Bladder microvascular endothelial cell (primary cell): Measurements from ENCODE around the gene COX7A1. TPM values are rescaled to one million over a fixed set of nuclear protein-coding genes. Genes with fewer than 3 reads are reported as not detected.

ENCODE experiments used
- total RNA-seq: library from RNA; depleted of rRNA; stranded (reverse); fragments of >200 nt; gene quantifications from 2 replicates; pipeline ENCODE4 v1.2.3, GENCODE V29; 2014

Gene COX7A1
- total RNA-seq = 27.5 and 56.7 TPM in 2 replicates

DNA sequence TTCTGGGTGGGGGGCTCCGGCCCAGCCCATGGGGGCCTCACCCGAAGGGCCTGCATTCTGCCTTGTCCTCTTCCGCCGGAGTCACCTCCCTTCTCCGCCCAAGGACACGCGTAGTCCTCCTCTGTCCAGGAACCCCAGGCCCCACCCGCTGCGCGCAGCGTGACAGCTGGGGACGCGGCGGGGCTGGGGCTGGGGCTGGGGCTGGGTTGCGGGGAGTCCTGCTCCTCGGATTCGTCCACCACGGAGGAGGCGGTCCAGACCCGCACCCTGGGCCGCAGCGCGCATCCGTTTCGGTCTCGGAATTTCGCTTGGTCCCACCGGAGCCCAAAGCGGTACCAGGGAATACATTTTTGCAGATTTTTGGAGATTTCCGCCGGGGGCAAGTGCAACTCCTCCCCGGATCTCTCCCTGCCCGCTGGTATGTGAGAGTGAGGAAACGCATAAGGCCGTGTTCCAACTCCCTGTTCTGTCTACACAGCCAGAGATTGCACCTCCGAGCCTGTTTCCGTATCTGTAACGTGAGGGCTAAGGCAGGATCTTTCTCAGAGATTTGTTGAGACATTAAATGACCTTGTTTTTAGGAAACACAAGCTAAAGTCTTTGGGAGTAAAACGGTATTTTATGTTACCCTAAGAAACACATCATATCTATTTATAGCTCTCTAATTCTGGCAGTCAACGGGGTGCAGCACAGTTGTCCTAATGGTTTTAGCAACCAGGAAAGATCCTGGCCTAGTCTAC is at the start of gene COX7A1:
Gene COX7A1 (minus strand): TSS at position 96 of the 740 bp plus-strand sequence. CDS start 40 bp downstream, at position 56.

GRCh38 chr19:36139473-36140303 is 12.6 kb downstream of the COX7A1 start, which contains the start of gene CAPNS1:
Gene CAPNS1, plus strand, starts transcription at chr19:36140066. Its CDS starts 946 bp downstream, at chr19:36141012.

GRCh38 chr19:36115453-36116343 is 36.5 kb downstream of the COX7A1 start, which contains the start of gene TBCB:
Gene TBCB, plus strand, starts transcription at chr19:36115468. Its CDS starts 93 bp downstream, at chr19:36115561.

GRCh38 chr19:36114721-36115452 is 37.4 kb downstream of the COX7A1 start, which contains the start of gene POLR2I:
Gene POLR2I, minus strand, starts transcription at chr19:36114875. Its CDS starts 19 bp downstream, at chr19:36114856.

GRCh38 chr19:36110487-36111199 is 41.6 kb downstream of the COX7A1 start, which contains the start of gene OVOL3:
Gene OVOL3, plus strand, starts transcription at chr19:36111143. Its CDS starts 60 bp downstream, at chr19:36111203.

Other genes with a start within 250 kb of the COX7A1 start
- gene HCST, start 249.9 kb downstream of the COX7A1 start, total RNA-seq = not detected in 2 replicates
- gene TYROBP, start 244.2 kb downstream of the COX7A1 start, total RNA-seq = not detected in 2 replicates
- gene LRFN3, start 216.1 kb downstream of the COX7A1 start, total RNA-seq = 2.5 and 2.8 TPM in 2 replicates
- 9.8 and 12.1 TPM in 2 replicates for gene SDHAF1, start 157.3 kb downstream of the COX7A1 start, total RNA-seq
- 0.06 TPM in 1 of 2 replicates, not detected in the other for gene SYNE4, start 143.6 kb downstream of the COX7A1 start, total RNA-seq
- gene ALKBH6, start 138.2 kb downstream of the COX7A1 start, total RNA-seq = 7.4 and 9.4 TPM in 2 replicates
- gene CLIP3, start 119.6 kb downstream of the COX7A1 start, total RNA-seq = 0.81 and 6.7 TPM in 2 replicates
- gene THAP8, start 98.2 kb downstream of the COX7A1 start, total RNA-seq = 0.31 and 0.65 TPM in 2 replicates
- 3.9 and 4.4 TPM in 2 replicates for gene WDR62, start 97.5 kb downstream of the COX7A1 start, total RNA-seq
- gene OVOL3, start 41.3 kb downstream of the COX7A1 start, total RNA-seq = not detected in 2 replicates
- gene POLR2I, start 37.6 kb downstream of the COX7A1 start, total RNA-seq = 91.3 and 94.6 TPM in 2 replicates
- gene TBCB, start 37.0 kb downstream of the COX7A1 start, total RNA-seq = 189 and 207 TPM in 2 replicates
- 343 and 488 TPM in 2 replicates for gene CAPNS1, start 12.4 kb downstream of the COX7A1 start, total RNA-seq
- 2.4 and 4.8 TPM in 2 replicates for gene ZNF565, start 62.2 kb upstream of the COX7A1 start, total RNA-seq
- gene ZNF146, start 62.7 kb upstream of the COX7A1 start, total RNA-seq = 41.9 and 139 TPM in 2 replicates
- gene ZFP14, start 226.8 kb upstream of the COX7A1 start, total RNA-seq = 2.1 and 4.7 TPM in 2 replicates